ENCODE measurements around the gene CADPS.

Gene CADPS

GRCh38 chr3:62812631-62813030 lies 62.6 kb downstream of the CADPS start:
- no peak for DNase-seq (ENCODE audit: low spot score)

- DNase-seq (ENCODE audit: low spot score), result no peak
Observed at GRCh38 chr3:62811119-62811518, 64.1 kb downstream of the CADPS start.

DNA sequence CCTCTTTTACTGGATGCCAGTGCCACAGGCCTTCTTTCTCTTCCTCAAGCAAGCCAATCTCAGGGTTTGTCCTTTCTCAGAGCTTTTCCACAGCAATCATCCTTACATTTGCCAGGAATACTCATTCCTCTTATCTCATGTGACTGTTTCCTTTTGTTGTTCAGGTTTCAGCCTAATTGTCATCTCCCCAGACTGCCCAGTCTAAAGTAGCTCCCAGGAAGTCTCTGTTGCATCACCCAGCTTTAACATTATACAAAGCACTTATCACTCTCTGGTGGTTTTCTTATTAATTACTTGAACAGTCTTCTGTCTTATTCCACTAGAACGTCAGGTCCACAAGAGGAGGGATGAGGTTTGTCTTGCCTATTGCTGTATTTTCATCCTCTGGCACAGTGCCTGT lies 65.8 kb downstream of the CADPS start:
- DNase-seq (ENCODE audit: low spot score), result no peak

- DNase-seq (ENCODE audit: low spot score), result no peak
Observed at GRCh38 chr3:62805580-62806277, 69.5 kb downstream of the CADPS start.

GRCh38 chr3:62805106-62805505 lies 70.1 kb downstream of the CADPS start:
- no peak for DNase-seq (ENCODE audit: low spot score)

DNA sequence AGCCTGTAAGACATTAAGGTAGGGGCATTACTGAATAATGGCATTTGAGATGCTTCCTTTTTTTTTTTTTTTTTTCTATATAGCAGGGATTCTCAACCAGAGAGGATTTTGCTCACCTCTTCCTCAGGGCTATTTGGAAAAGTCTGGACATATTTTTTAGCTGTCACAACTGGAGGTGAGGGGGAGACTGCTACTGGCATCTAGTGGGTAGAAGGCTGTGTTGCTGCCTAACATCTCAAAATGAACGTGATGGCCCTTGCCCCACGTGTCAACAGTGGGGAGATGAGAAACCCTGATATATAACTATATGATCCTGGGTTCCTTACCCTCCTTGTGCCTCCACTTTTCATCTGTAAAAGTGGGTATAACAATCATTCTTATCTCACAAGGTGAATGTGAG lies 71.9 kb downstream of the CADPS start:
- no peak for DNase-seq (ENCODE audit: low spot score)

DNA sequence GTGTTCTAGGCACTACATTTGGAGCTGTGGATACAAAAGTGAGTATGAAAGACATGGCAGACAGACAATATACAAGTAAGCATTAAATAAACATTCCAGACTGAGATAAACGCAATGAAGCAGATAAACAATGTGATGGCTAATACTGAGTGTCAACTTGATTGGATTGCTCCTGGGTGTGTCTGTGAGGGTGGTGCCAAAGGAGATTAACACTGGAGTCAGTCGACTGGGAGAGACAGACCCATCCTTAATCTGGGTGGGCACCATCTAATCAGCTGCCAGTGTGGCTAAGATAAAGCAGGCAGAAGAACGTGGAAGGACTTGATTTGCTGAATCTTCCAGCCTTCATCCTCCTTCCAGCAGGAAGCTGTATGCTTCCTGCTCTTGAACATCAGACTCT lies 77.2 kb downstream of the CADPS start:
- DNase-seq (ENCODE audit: low spot score), result no peak

DNA sequence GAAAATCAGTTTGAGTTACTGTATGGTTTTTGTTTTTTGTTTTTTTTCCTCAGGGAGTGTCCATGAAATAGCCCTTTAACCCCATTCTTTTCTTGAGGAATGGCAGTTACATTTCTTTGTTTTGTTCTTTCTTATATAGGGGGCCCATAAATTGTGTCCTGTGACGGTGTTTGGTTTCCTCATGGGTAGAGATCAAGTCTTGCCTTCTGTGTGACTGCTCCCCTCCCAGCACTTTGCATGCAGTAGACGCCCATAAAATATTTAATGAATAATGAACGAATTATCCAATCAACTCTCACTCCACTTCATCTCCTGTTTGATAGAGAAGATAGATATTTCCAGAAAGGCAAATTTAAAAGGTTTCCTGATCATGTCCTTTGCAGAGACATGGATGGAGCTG lies 78.1 kb downstream of the CADPS start:
- DNase-seq (ENCODE audit: low spot score), result no peak

GRCh38 chr3:62795978-62796657 lies 79.1 kb downstream of the CADPS start:
- no peak for DNase-seq (ENCODE audit: low spot score)

GRCh38 chr3:62793946-62794345 lies 81.3 kb downstream of the CADPS start:
- no peak for DNase-seq (ENCODE audit: low spot score)

DNA sequence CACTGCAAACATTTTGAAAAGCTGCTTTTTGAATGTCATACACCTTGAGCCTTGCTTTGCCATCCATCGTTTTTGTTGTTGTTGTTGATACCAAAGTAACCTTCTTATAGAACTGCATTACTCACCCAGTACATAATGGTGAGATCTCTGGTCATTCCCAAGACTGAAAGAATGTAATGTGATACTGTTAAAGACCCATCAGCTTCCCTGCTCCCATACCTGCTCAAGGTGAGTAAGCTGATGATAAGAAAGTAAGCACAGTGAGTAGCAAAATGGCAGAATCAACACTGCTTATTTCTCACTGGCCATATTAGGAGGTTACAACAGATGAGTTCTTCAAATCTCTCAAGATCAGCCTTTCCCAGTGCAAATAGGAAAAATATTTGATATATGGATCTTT lies 89.8 kb downstream of the CADPS start:
- DNase-seq (ENCODE audit: low spot score), result no peak

DNA sequence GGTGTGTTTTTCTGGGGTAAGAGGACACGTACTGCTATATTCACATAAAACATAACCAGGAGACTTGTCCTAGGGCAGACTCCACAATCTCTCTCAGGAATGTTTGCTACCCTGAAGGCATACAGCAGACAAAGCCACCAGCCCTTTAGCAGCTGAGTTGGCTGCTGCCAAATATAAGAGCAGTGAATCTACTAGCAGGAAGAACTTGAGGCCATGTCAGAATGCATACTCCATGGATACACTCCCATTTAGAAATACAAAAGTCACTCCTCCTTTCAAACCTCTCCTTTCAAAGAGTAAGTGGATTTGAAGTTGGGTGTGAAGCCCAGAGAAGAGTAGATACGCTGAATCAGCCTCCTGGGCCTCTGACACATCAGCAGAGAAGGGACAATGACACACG lies 94.1 kb downstream of the CADPS start:
- DNase-seq (ENCODE audit: low spot score), result no peak

DNA sequence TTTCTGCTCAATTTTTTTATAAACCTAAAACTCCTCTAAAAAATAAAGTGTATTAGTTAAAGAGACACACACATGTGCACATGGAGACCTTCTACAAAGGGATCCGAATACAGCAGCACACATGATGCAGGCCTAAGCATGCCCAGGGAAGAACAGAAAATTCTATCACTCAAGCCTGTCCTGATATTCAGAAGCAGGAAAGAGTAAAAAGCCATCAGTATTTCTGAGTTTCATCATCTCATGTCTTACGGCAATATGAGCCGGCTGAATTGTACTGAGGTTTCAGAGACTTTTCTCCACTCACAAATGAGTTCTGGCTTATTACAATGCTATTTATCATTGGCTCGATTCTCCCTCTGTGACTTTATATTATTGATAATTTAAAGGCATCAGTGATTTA lies 97.5 kb downstream of the CADPS start:
- DNase-seq (ENCODE audit: low spot score), result no peak

DNA sequence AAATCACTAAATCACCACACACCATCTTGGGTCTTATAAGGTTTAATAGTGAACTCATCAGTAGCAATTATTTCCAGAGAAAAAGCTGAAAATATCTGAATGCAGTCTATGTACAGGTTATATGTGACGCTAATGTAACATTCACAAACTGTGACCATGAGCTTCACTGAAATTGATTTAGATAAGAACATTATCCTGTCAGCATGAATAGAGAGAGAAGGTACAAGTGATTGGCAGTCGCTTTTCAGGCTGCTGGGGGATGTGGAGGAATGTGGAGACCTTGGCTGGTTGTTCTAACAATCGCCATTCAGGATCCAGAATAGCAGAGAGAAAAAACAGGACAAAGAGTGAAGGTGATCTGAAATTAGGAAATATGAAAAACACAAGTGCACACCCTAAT lies 98.1 kb downstream of the CADPS start:
- DNase-seq (ENCODE audit: low spot score), result no peak

DNA sequence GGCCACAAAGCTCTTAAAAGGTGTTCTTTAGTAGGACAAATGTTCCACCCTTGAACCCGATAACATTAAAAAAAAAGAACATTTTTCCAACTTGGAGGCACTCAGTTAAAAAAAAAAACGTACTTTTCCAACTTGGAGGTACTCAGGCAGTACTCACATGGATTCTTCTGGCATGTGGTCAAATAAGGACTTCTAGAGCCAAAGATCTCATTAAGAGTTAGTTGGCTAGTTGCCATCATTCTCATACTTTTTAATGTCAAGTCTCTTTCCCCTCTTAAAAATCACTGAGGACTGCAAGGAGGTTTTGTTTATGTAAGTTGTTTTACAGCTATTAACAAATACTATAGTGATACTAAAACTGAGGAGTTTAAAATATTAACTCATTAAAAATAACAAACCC lies 101.0 kb downstream of the CADPS start:
- DNase-seq (ENCODE audit: low spot score), result peak; percentile 36

GRCh38 chr3:62771331-62772072 lies 103.7 kb downstream of the CADPS start:
- no peak for DNase-seq (ENCODE audit: low spot score)

DNA sequence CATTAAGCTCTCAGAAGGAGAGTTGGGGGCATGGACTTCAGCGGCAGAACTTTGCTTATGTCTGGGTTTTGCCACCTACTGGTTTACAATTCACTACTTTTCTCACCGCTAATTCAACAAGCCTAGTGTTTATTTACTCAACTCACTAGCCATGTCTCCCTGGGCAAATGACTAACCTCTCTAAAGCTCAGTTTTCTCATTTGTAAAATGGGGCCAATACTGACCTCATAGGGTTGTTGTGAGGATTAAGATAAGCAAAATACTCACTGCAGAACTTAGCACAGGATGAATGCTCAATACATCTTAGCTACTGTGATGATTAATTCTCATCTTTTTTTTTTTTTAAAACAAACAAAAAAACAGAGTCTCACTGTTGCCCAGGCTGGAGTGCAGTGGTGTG lies 106.3 kb downstream of the CADPS start:
- DNase-seq (ENCODE audit: low spot score), result no peak

GRCh38 chr3:62761711-62762110 lies 113.5 kb downstream of the CADPS start:
- no peak for DNase-seq (ENCODE audit: low spot score)

- no peak for DNase-seq (ENCODE audit: low spot score)
Observed at GRCh38 chr3:62761311-62761710, 113.9 kb downstream of the CADPS start.

GRCh38 chr3:62758296-62759066 lies 116.7 kb downstream of the CADPS start:
- no peak for DNase-seq (ENCODE audit: low spot score)

DNA sequence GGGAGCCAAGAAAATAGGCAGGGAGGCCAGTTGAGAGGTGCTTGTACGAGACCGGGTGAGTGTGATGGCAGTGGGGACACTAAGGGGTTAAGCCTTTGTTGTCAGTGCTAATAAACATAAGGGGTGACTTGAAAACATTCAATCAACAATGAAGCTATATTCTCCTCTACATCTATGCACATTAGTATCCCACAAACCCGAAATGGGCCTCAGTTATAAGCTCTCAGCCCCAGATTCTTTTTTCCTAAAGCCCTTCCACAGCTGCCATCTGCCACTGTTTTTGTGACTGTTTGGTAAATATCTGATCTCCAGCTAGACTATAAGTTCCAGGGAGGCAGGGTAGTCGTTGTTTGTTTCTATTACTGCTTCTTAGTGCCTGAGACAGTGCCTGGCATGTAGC lies 118.2 kb downstream of the CADPS start:
- no peak for DNase-seq (ENCODE audit: low spot score)

- DNase-seq (ENCODE audit: low spot score), result peak; percentile 57
Observed at GRCh38 chr3:62755285-62755684, 119.9 kb downstream of the CADPS start.

GRCh38 chr3:62749657-62750056 lies 125.6 kb downstream of the CADPS start:
- DNase-seq (ENCODE audit: low spot score), result no peak

Measured in COLO829 (cell line).